Endothelial cell of umbilical vein (primary cell): ENCODE results near the gene MIGA1. TPM values are rescaled to one million over a fixed set of nuclear protein-coding genes. Genes with fewer than 3 reads are reported as not detected.

Experiments
- BruUV-seq: library from RNA; stranded (reverse); fragments of 400-500 nt; replicated peaks from 2 replicates; lab custom pipeline; 2021; lab: Mats Ljungman, UMichigan
- CTCF ChIA-PET: fragments of 300-600, 350-600 bp; sonication (Branson Sonifier 250); formaldehyde crosslinking; loops from one replicate; lab custom pipeline; 2021; ENCODE audit warnings: antibody characterized with exemption, inconsistent platforms; lab: Charles Lee
- POLR2A ChIA-PET: fragments of 300-600, 350-600 bp; sonication (Branson Sonifier 250); formaldehyde crosslinking; loops from one replicate; lab custom pipeline; 2021; ENCODE audit warnings: antibody characterized with exemption, inconsistent platforms; lab: Charles Lee
- DNase-seq: peaks from one replicate; pipeline ENCODE4 v3.0.0-alpha.2; 2011; ENCODE audit warnings: low read depth, low spot score
- FAIRE-seq: peaks from 2 replicates; lab custom pipeline; 2011; peaks lifted over from hg19 to GRCh38; lab: Jason Lieb, UNC
- H2AFZ ChIP-seq: 2 replicates; pipeline ENCODE4 v1.6.0; 2012; ENCODE audit warnings: low read depth, low read length, control low read depth, inconsistent platforms
- H3K27ac ChIP-seq: 2 replicates; pipeline ENCODE4 v1.5.1; 2011; ENCODE audit warnings: low read depth, mild to moderate bottlenecking, control low read depth, low read length, moderate library complexity; ENCODE audit not compliant: insufficient read depth
- H3K27me3 ChIP-seq, 2 experiments: 2 replicates each; pipeline versions ENCODE4 v1.6.0 to v1.6.1; 2011; ENCODE audit warnings: low read length in 2 of 2, mixed read lengths in 1 of 2; ENCODE audit not compliant: control insufficient read depth in 2 of 2, insufficient read depth in 2 of 2
- H3K36me3 ChIP-seq, 2 experiments: 2 replicates in 1 of 2; 3 replicates in 1 of 2; pipeline ENCODE4 v1.5.1; 2011; ENCODE audit warnings: low read length in 2 of 2, mild to moderate bottlenecking in 1 of 2, moderate library complexity in 1 of 2; ENCODE audit not compliant: control insufficient read depth in 2 of 2, insufficient read depth in 2 of 2; ENCODE audit errors: extremely low read depth in 1 of 2
- H3K4me1 ChIP-seq: 3 replicates; pipeline ENCODE4 v1.5.1; 2011; ENCODE audit warnings: mild to moderate bottlenecking, low read length; ENCODE audit not compliant: control insufficient read depth, insufficient read depth; ENCODE audit errors: extremely low read depth
- H3K4me2 ChIP-seq: 2 replicates; pipeline ENCODE4 v1.6.1; 2011; ENCODE audit warnings: low read length, control low read depth, mixed read lengths; ENCODE audit not compliant: insufficient read depth
- H3K4me3 ChIP-seq, 3 experiments: fragments of 200-600 bp in 1 of 3; sonication (generic), shearing (Covaris generic) in 1 of 3; replicated peaks in 1 of 3; 2 replicates each; pipeline ENCODE4 v1.5.1; 2011 to 2016; ENCODE audit warnings: control low read depth in 3 of 3, low read length in 3 of 3, mild to moderate bottlenecking in 2 of 3, inconsistent platforms in 1 of 3, low read depth in 1 of 3, moderate library complexity in 1 of 3; ENCODE audit not compliant: insufficient read depth in 1 of 3
- H3K79me2 ChIP-seq: 2 replicates; pipeline ENCODE4 v1.6.0; 2012; ENCODE audit warnings: low read length, inconsistent platforms; ENCODE audit not compliant: control insufficient read depth, insufficient read depth
- H3K9ac ChIP-seq: replicated peaks from 2 replicates; pipeline ENCODE3; 2011; ENCODE audit warnings: low read length, control low read depth; ENCODE audit not compliant: insufficient read depth; ENCODE audit errors: extremely low read depth
- H3K9me1 ChIP-seq: replicated peaks from 3 replicates; pipeline ENCODE4 v1.6.0; 2011; ENCODE audit warnings: mild to moderate bottlenecking, low read length; ENCODE audit not compliant: control insufficient read depth, insufficient read depth; ENCODE audit errors: extremely low read depth
- H3K9me3 ChIP-seq: replicated peaks from 2 replicates; pipeline ENCODE4 v1.5.1; 2012; ENCODE audit warnings: low read length, inconsistent platforms; ENCODE audit not compliant: control insufficient read depth, insufficient read depth
- H4K20me1 ChIP-seq: replicated peaks from 2 replicates; pipeline ENCODE3; 2011; ENCODE audit warnings: mild to moderate bottlenecking, low read length; ENCODE audit not compliant: control insufficient read depth, insufficient read depth; ENCODE audit errors: extremely low read depth
- CTCF ChIP-seq, 2 donors: IDR thresholded peaks; 1 replicate in 1 of 2; 2 replicates in 1 of 2; pipeline ENCODE4 v1.5.1; 2011; ENCODE audit warnings: low read length in 2 of 2, mild to moderate bottlenecking in 2 of 2, moderate library complexity in 2 of 2, control low read depth in 1 of 2, inconsistent platforms in 1 of 2, low read depth in 1 of 2; ENCODE audit not compliant: insufficient read depth in 1 of 2; ENCODE audit errors: extremely low read depth in 1 of 2
- EZH2 ChIP-seq: IDR thresholded peaks from 2 replicates; pipeline ENCODE4 v1.6.1; 2012; ENCODE audit warnings: borderline replicate concordance, low read depth, mild to moderate bottlenecking, moderate library complexity, low read length, inconsistent platforms; ENCODE audit not compliant: severe bottlenecking
- FOS ChIP-seq: IDR thresholded peaks from 2 replicates; pipeline ENCODE4 v1.6.1; 2011; ENCODE audit warnings: mild to moderate bottlenecking, low read length, moderate library complexity, borderline replicate concordance; ENCODE audit not compliant: insufficient read depth
- GATA2 ChIP-seq: IDR thresholded peaks from 2 replicates; pipeline ENCODE4 v1.7.0; 2011; ENCODE audit warnings: low read depth, mild to moderate bottlenecking, moderate library complexity, mixed read lengths, low read length; ENCODE audit not compliant: insufficient read length, insufficient read depth
- JUN ChIP-seq: IDR thresholded peaks from 2 replicates; pipeline ENCODE4 v1.6.1; 2011; ENCODE audit warnings: borderline replicate concordance, low read depth; ENCODE audit not compliant: insufficient read length, insufficient read depth
- MAX ChIP-seq: IDR thresholded peaks from 2 replicates; pipeline ENCODE4 v1.6.1; 2011; ENCODE audit not compliant: insufficient read depth, insufficient read length
- MYC ChIP-seq: IDR thresholded peaks from one replicate; pipeline ENCODE4 v1.6.1; 2011; ENCODE audit warnings: mild to moderate bottlenecking, low read depth, low read length
- POLR2A ChIP-seq: IDR thresholded peaks from 2 replicates; pipeline ENCODE4 v1.6.1; 2012; ENCODE audit warnings: low read depth, mild to moderate bottlenecking, control low read depth, low read length
- POLR2AphosphoS5 ChIP-seq: IDR thresholded peaks from 2 replicates; pipeline ENCODE4 v1.6.1; 2012; ENCODE audit warnings: low read depth, mild to moderate bottlenecking, control low read depth, low read length, moderate library complexity; ENCODE audit not compliant: insufficient read depth
- dilution Hi-C: fragments of 300-500 bp; cut with MboI; formaldehyde crosslinking; loops from one replicate; pipeline ENCODE4 v1.15.0; 2019; ENCODE audit warnings: low sequenced_read_pairs; ENCODE audit not compliant: extremely low pct_ligation_motif_present
- intact Hi-C: fragments of 100-400 bp; cut with micrococcal nuclease; formaldehyde crosslinking; loops from one replicate; pipeline ENCODE4 v1.10.0; 2022
- polyA plus RNA-seq, 4 experiments: library from polyadenylated mRNA; depleted of rRNA in 3 of 4; stranded (reverse) in 3 of 4; unstranded in 1 of 4; fragments of >200 nt; gene quantifications; 2 replicates each; pipeline versions ENCODE4 v1.2.1 to v1.2.3, GENCODE V29; 2011 to 2012; ENCODE audit warnings: missing spikeins in 1 of 4
- total RNA-seq: library from RNA; stranded (reverse); gene quantifications from 2 replicates; pipeline ENCODE4 v1.2.3, GENCODE V29; 2021

Gene MIGA1
- total and polyA plus RNA-seq, 2 donors (not counting 3 experiments of a cell fraction or from before 2014, with no cell fraction given): 2.8 to 14.6 TPM

- H3K36me3 ChIP-seq: peaks cover 0 to 8% of the 10 kb centered on the region in 2 experiments
- no TSS peak for BruUV-seq
- TF ChIP-seq CTCF (IDR thresholded peaks at IDR 0.05; ENCODE audit: extremely low read depth in 1 of 2, insufficient read depth in 1 of 2, low read depth in 1 of 2, low read length in 2 of 2) (no peak), GATA2 (no peak), MYC (no peak)
- H3K9ac ChIP-seq: no peak overlapping the region
- dilution Hi-C loops (no loop called here), intact Hi-C loops (no loop called here)
- no peaks in the 10 kb centered on the region for H3K9me3 ChIP-seq
- ChIA-PET CTCF (interaction anchor here (0.6 to 1.3 kb wide), 4 partner anchors 13 to 83 kb away, joined by 3 to 5 read pairs (median 4); no protein-coding TSS in a partner anchor), POLR2A (no interaction called here)
- no peak overlapping the region for H3K4me2 ChIP-seq
- H3K79me2 ChIP-seq: no peaks in the 10 kb centered on the region
- DNase-seq (no peak), FAIRE-seq (no peak)
- H3K4me1 ChIP-seq: no peaks in the 10 kb centered on the region
- H2AFZ ChIP-seq: no peak overlapping the region
- H3K9me1 ChIP-seq: no peaks in the 10 kb centered on the region
- no peak overlapping the region for H3K27ac ChIP-seq
- H4K20me1 ChIP-seq: no peaks in the 10 kb centered on the region
- H3K27me3 ChIP-seq: no peaks in the 10 kb centered on the region
- no peak overlapping the region for H3K4me3 ChIP-seq
Observed at GRCh38 chr1:77817368-77818209, 38.1 kb downstream of the MIGA1 start.

GRCh38 chr1:77820121-77820520, 40.7 kb downstream of the MIGA1 start:
- dilution Hi-C loops: no loop called here
- Histone ChIP-seq H4K20me1 (no peaks in the 10 kb centered on the region), H3K4me3 (no peak overlapping the region), H3K4me1 (peaks cover 8% of the 10 kb centered on the region), H3K27ac (no peak overlapping the region), H3K9ac (no peak overlapping the region), H3K79me2 (no peaks in the 10 kb centered on the region), H3K36me3 (no peaks in the 10 kb centered on the region), H3K9me1 (no peaks in the 10 kb centered on the region), H2AFZ (no peak overlapping the region), H3K27me3 (no peaks in the 10 kb centered on the region), H3K4me2 (no peak overlapping the region), H3K9me3 (no peaks in the 10 kb centered on the region)
- CTCF ChIA-PET: no interaction called here
- POLR2A ChIA-PET: no interaction called here
- DNase-seq (no peak), FAIRE-seq (no peak)
- no TSS peak for BruUV-seq
- TF ChIP-seq JUN: no peak
- no peak for TF ChIP-seq POLR2A
- TF ChIP-seq MAX: no peak
- no peak for TF ChIP-seq MYC
- TF ChIP-seq CTCF (IDR thresholded peaks at IDR 0.05; ENCODE audit: extremely low read depth in 1 of 2, insufficient read depth in 1 of 2, low read depth in 1 of 2, low read length in 2 of 2): no peak
- TF ChIP-seq GATA2: no peak
- TF ChIP-seq FOS: no peak
- no peak for TF ChIP-seq EZH2
- TF ChIP-seq POLR2AphosphoS5: no peak
- intact Hi-C loops: no loop called here
